ENCODE data around the gene ARSB. TPM values are rescaled to one million over a fixed set of nuclear protein-coding genes. Genes with fewer than 3 reads are reported as not detected.
"Not testable (repeated sequence)": the region's sequence is repeated elsewhere in the genome, so short reads cannot be mapped to it uniquely, and the experiment has no call there.

ARSB gene
- polyA plus RNA-seq, 4 donors: 16.5 to 22.6 (median 22.0) TPM

GRCh38 chr5:78958672-78959445 is 26.3 kb downstream of the ARSB start:
- DNase-seq (ENCODE audit: low read depth in 4 of 4, low spot score in 3 of 4): no peak

GRCh38 chr5:78956901-78957300 is 28.2 kb downstream of the ARSB start:
- no peak for DNase-seq (ENCODE audit: low read depth in 4 of 4, low spot score in 3 of 4)

GRCh38 chr5:78953092-78953800 is 31.9 kb downstream of the ARSB start:
- DNase-seq (ENCODE audit: low read depth in 4 of 4, low spot score in 3 of 4): no peak

- DNase-seq (ENCODE audit: low read depth in 4 of 4, low spot score in 3 of 4): no peak
Measured at GRCh38 chr5:78930721-78931120, 54.4 kb downstream of the ARSB start.

GRCh38 chr5:78929833-78930232 is 55.3 kb downstream of the ARSB start:
- DNase-seq (ENCODE audit: low read depth in 4 of 4, low spot score in 3 of 4): no peak

- no peak for DNase-seq (ENCODE audit: low read depth in 4 of 4, low spot score in 3 of 4)
Measured at GRCh38 chr5:78927657-78928282, 57.3 kb downstream of the ARSB start.

- DNase-seq (ENCODE audit: low read depth in 4 of 4, low spot score in 3 of 4): no peak
Measured at GRCh38 chr5:78926252-78926651, 58.9 kb downstream of the ARSB start.

- no peak for DNase-seq (ENCODE audit: low read depth in 4 of 4, low spot score in 3 of 4)
Measured at GRCh38 chr5:78925129-78925876, 59.8 kb downstream of the ARSB start.

- DNase-seq (ENCODE audit: low read depth in 4 of 4, low spot score in 3 of 4): no peak
Measured at GRCh38 chr5:78923622-78923970, 61.5 kb downstream of the ARSB start.

- DNase-seq (ENCODE audit: low read depth in 4 of 4, low spot score in 3 of 4): no peak
Measured at GRCh38 chr5:78922879-78923621, 62.1 kb downstream of the ARSB start.

GRCh38 chr5:78920604-78921003 is 64.5 kb downstream of the ARSB start:
- no peak for DNase-seq (ENCODE audit: low read depth in 4 of 4, low spot score in 3 of 4)

- DNase-seq (ENCODE audit: low read depth in 4 of 4, low spot score in 3 of 4): no peak
Measured at GRCh38 chr5:78919796-78920195, 65.3 kb downstream of the ARSB start.

GRCh38 chr5:78916044-78916443 is 69.1 kb downstream of the ARSB start:
- DNase-seq (ENCODE audit: low read depth in 4 of 4, low spot score in 3 of 4): no peak

- no peak for DNase-seq (ENCODE audit: low read depth in 4 of 4, low spot score in 3 of 4)
Measured at GRCh38 chr5:78915170-78915569, 69.9 kb downstream of the ARSB start.

GRCh38 chr5:78912811-78913210 is 72.3 kb downstream of the ARSB start:
- DNase-seq (ENCODE audit: low read depth in 4 of 4, low spot score in 3 of 4): no peak

GRCh38 chr5:78912085-78912771 is 72.9 kb downstream of the ARSB start:
- no peak for DNase-seq (ENCODE audit: low read depth in 4 of 4, low spot score in 3 of 4)

GRCh38 chr5:78909224-78909983 is 75.7 kb downstream of the ARSB start:
- DNase-seq (ENCODE audit: low read depth in 4 of 4, low spot score in 3 of 4): not testable (repeated sequence)

- DNase-seq (ENCODE audit: low read depth in 4 of 4, low spot score in 3 of 4): peak in 2 of 4 donors; percentile 49 to 59
Measured at GRCh38 chr5:78908173-78909061, 76.7 kb downstream of the ARSB start.

Measured in right renal pelvis (tissue), 4 donors.